Urinary bladder (tissue), 4 donors: ENCODE data around the gene BCL7C. TPM values are rescaled to one million over a fixed set of nuclear protein-coding genes. Genes with fewer than 3 reads are reported as not detected.

ENCODE experiments used
- DNase-seq: peaks from one replicate; pipeline ENCODE4 v3.0.0-alpha.2; 2015; ENCODE audit errors: extremely low spot score
- H3K27ac ChIP-seq: one replicate; pipeline ENCODE4 v1.5.1; 2013; ENCODE audit warnings: low read depth, mild to moderate bottlenecking, moderate library complexity
- H3K36me3 ChIP-seq: one replicate; pipeline ENCODE4 v1.6.1; 2013; ENCODE audit warnings: mild to moderate bottlenecking, moderate library complexity; ENCODE audit not compliant: insufficient read depth
- H3K4me1 ChIP-seq: one replicate; pipeline ENCODE4 v1.6.1; 2013; ENCODE audit warnings: mild to moderate bottlenecking, moderate library complexity; ENCODE audit not compliant: insufficient read depth
- H3K4me3 ChIP-seq: one replicate; pipeline ENCODE4 v1.5.1; 2013; ENCODE audit warnings: low read depth, low read length
- WGBS: extraction: QIAGEN DNeasy Blood & Tissue Kit; methylation state at CpG from one replicate; pipeline ENCODE4 v1.1.7; 2013; 5-methylcytosine and 5-hydroxymethylcytosine counted together
- polyA plus RNA-seq: library from polyadenylated mRNA; stranded (reverse); fragments of 200-250 nt; gene quantifications from one replicate; pipeline ENCODE4 v1.2.3, GENCODE V29; 2013
- total RNA-seq: library from RNA; depleted of rRNA; stranded (reverse); fragments of >200 nt; gene quantifications from one replicate; pipeline ENCODE4 v1.2.3, GENCODE V29; 2014
- donor health status: healthy with polysubstance abuse.
- donor health status: healthy.

BCL7C gene
- total and polyA plus RNA-seq, 2 donors = 31.7 to 33.2 TPM

GRCh38 chr16:30925995-30926811 is 32.3 kb upstream of the BCL7C start:
- Histone ChIP-seq H3K4me1 (no peaks in the 10 kb centered on the region), H3K4me3 (no peak overlapping the region), H3K27ac (no peak overlapping the region), H3K36me3 (no peaks in the 10 kb centered on the region)
- DNase-seq = no peak
- WGBS = 72% methylated on average over 10 of the region's 10 CpGs

- DNase-seq = no peak
- H3K4me3 ChIP-seq = no peak overlapping the region
- no peaks in the 10 kb centered on the region for H3K36me3 ChIP-seq
- no peak overlapping the region for H3K27ac ChIP-seq
- H3K4me1 ChIP-seq = no peaks in the 10 kb centered on the region
- 91% methylated on average over 26 of the region's 26 CpGs for WGBS
These were observed 31.7 kb upstream of the BCL7C start for GRCh38 chr16:30925632-30925987.

DNA sequence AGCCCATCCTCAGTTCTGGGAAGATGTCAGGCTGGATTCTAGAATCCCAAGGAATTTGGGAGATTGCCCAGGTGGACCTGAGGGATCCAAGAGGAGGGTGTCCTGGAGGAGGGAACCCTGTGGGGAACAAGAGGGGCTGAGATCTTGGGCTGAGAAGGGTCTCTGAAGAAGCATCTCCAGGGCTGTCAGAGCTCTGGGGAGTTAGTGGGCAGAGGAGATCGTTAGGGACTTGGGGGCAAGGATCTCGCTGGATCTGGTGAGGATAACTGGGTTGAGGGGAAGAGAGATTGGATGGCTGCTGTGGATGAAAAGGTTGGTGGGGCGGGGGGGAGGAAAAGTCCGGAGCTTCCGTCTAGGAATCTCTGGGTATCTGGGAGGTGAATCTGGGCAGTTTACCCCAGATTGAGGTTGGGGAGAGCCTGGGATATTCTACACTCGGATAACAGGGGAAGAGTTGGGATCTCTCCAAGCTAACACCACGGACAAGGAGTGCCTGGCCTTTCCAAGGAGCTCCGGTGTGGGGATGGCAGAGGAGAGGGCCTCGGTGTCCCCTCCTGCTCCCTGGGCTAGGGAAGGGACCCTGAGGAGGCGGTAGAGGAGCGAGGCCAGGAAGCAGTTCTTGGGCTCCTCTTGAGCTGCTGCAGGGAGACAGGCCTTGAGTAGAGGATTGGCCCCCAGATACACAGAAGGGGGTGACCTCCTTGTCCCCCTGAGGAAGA is 31.2 kb upstream of the BCL7C start:
- Histone ChIP-seq H3K27ac (no peak overlapping the region), H3K4me1 (no peaks in the 10 kb centered on the region), H3K36me3 (no peaks in the 10 kb centered on the region), H3K4me3 (no peak overlapping the region)
- no peak for DNase-seq
- WGBS = 65% methylated on average over 11 of the region's 11 CpGs

DNA sequence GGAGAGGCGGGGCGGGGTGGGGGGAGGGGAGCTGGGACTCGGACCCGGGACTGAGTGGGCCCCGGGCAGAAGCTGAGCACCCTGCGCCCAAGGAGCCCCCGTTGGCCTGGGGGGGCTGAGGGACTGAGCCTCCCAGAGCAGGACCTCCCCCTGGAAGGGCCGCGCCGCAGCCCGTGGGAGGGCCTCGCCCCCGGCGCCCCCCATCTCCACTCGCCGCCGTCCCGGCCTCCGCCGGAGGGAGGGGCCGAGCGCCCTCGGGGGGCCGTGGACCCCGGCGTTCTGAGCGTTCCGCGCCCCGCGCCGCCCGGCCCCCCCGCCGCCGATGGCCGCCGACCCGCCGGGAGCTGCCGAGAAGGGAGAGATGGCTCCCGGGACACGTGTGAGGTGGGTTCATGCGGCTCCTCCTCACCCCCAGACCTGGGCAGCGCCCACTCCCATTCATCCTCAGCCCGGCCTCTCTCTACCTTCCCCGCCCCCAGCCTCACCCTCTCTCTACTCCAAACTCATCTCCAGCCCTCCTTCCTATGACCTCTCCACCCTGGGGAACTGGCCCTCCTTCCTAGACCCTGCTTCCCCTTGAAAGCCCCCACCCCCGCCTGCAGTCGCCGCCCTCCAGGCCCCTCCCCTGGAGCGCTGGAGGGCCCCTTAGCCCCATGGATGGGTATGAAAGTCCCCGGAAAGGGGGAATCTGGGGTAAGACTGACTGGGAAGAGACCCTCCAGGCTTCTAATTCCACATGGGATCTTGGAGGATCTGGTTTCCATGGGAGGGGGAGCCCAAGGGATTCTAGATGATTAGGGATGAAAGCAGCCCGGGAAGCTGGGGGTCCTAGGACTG is 30.4 kb upstream of the BCL7C start:
- no peaks in the 10 kb centered on the region for H3K36me3 ChIP-seq
- H3K4me1 ChIP-seq = no peaks in the 10 kb centered on the region
- DNase-seq = no peak
- WGBS = 3% methylated on average over 53 of the region's 53 CpGs
- peak overlapping the region; percentile 12 for H3K27ac ChIP-seq
- peak overlapping the region; percentile 78 for H3K4me3 ChIP-seq

DNA sequence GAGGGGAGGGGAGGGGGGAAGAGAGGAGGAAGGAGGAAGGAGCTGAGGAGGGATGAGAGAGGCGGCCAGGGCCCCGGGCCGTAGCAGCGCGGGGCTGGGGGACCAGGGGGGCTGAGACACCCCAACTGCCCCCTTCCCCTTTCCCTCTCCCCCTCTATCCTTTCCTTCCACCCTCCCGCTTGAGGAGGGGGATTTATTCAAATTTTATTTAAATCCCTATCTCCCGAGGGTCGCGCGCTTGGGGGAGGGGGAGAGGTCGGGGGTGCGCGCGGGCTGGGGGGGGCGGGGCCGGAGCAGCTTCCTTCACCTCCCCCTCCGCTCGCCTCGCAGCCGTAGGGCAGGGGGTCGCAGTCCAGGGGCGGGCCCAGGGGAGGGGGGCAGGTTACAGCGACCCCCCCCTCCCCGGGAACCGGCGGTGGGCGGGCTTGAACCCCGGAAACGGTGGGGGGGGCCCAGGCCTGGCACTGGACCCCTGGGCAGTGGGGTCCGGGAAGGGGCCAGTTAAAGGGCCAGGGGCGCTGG is 29.7 kb upstream of the BCL7C start, which contains the start of gene FBXL19:
Gene FBXL19, plus strand, starts transcription at position 19 of the 522 bp plus-strand sequence. CDS start 2,183 bp downstream, outside the sequence.
- Histone ChIP-seq H3K4me3 (peak within 1 kb of the TSS; percentile 78), H3K4me1 (no peaks in the 10 kb centered on the region), H3K27ac (peak within 1 kb of the TSS; percentile 89), H3K36me3 (no peaks in the 10 kb centered on the region)
- no peak for DNase-seq
- whole genome bisulfite sequencing = under 1% methylated on average over 31 of the region's 31 CpGs

- H3K4me1 ChIP-seq = no peaks in the 10 kb centered on the region
- peak overlapping the region; percentile 89 for H3K27ac ChIP-seq
- no peaks in the 10 kb centered on the region for H3K36me3 ChIP-seq
- under 1% methylated on average over 33 of the region's 33 CpGs for WGBS
- H3K4me3 ChIP-seq = peak overlapping the region; percentile 78
- peak; percentile 99 for DNase-seq
These were observed 29.2 kb upstream of the BCL7C start for GRCh38 chr16:30922960-30923535.

DNA sequence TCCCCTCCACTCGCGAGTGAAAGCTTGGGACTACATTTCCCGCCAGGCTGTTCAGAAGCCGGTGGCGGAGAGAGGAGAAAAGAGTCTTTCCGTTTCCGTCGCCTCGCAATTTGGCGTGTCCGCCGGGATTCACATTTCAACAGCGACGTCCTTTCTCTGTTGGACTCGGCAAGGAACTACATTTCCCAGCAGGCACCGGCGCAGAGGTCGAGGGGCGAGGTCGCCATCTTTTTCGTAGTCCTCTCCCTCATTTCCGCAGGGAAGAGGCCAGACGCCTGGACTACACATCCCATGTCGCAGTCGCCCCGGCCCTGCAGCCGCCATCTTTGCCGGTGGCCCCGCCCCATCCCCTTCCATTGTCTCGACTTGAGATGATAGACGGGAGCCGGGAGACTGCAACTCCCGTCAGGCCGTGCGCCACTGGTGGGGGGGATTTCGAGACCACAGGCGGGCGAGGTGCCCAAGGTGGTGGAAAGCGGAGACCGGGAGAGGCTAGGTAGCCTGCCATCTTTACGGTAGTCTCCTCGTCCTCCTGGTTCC is 28.6 kb upstream of the BCL7C start:
- Histone ChIP-seq H3K4me1 (no peaks in the 10 kb centered on the region), H3K36me3 (no peaks in the 10 kb centered on the region), H3K4me3 (peak overlapping the region; percentile 42), H3K27ac (peak overlapping the region; percentile 89)
- DNase-seq = peak; percentile 99
- WGBS = under 1% methylated on average over 42 of the region's 42 CpGs

DNA sequence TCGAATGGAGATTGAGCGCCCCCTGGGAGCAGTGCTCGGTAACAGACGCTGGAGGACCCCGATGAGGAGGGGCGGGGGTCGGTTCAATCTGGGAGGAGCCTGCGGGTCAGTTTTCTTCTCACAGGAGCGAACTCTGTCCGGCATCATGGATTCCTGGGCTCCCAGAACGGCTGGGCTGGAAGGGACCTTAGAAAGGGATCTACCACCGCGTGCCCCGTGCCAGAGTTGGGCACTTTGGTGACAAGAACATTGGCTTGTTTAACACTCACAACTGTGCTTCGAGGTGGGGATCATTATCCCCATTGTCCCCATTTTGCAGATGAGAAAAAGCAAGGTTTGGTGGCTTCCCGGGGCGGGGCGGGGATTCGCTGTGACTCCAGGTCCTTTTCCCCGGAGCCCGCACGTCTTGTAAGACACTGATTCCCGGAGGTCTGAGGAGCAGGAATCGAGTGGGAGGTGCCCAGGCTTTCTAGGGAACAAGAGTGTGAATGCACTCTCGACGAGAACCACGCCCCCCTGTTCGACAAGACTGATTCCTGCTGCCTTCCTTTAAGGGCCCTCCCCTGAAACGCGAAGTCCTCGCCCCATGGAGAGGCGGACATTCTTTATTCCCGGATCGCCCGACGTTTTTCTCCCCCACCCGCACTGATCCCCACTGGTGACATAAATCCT is 28.0 kb upstream of the BCL7C start:
- H3K4me1 ChIP-seq = no peaks in the 10 kb centered on the region
- H3K4me3 ChIP-seq = peak overlapping the region; percentile 42
- H3K27ac ChIP-seq = peak overlapping the region; percentile 53
- peak; percentile 92 for DNase-seq
- H3K36me3 ChIP-seq = no peaks in the 10 kb centered on the region
- WGBS = under 1% methylated on average over 37 of the region's 37 CpGs

GRCh38 chr16:30921459-30921747 is 27.5 kb upstream of the BCL7C start:
- H3K4me1 ChIP-seq = no peaks in the 10 kb centered on the region
- no peaks in the 10 kb centered on the region for H3K36me3 ChIP-seq
- H3K4me3 ChIP-seq = peak overlapping the region; percentile 42
- DNase-seq = no peak
- WGBS = 24% methylated on average over 6 of the region's 6 CpGs
- H3K27ac ChIP-seq = peak overlapping the region; percentile 53

GRCh38 chr16:30920891-30921290 is 27.0 kb upstream of the BCL7C start:
- Histone ChIP-seq H3K4me1 (no peaks in the 10 kb centered on the region), H3K4me3 (no peak overlapping the region), H3K27ac (no peak overlapping the region), H3K36me3 (no peaks in the 10 kb centered on the region)
- WGBS = 76% methylated on average over 2 of the region's 2 CpGs
- no peak for DNase-seq

GRCh38 chr16:30918614-30919013 is 24.7 kb upstream of the BCL7C start:
- 88% methylated on average over 1 of the region's 1 CpG for WGBS
- Histone ChIP-seq H3K36me3 (no peaks in the 10 kb centered on the region), H3K27ac (no peak overlapping the region), H3K4me1 (no peaks in the 10 kb centered on the region), H3K4me3 (no peak overlapping the region)
- no peak for DNase-seq

DNA sequence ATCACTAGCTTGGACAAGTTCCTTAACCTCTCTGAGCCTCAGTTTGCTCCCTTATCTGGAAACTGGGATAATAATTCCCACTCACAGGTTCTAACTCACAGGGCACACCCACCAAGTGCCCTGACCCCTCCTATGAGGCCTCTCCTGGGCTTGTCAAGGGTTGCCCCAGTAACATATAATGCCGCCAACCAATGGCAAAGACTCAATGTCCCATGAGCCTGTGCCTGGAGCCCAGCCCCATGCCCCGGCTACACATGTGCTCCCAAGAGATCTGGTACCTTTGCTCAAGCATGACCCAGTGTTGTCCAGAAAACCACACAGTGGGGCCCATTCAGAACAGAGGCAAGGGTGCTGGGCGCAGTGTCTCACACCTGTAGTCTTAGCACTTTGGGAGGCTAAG is 21.0 kb upstream of the BCL7C start:
- Histone ChIP-seq H3K4me1 (no peaks in the 10 kb centered on the region), H3K27ac (no peak overlapping the region), H3K36me3 (no peaks in the 10 kb centered on the region), H3K4me3 (no peak overlapping the region)
- DNase-seq = no peak
- 96% methylated on average over 3 of the region's 3 CpGs for WGBS
